HEK293 (cell line): ENCODE measurements around the gene DIP2B.

Experiments
- CTCF ChIA-PET: fragments of 350-600 bp; formaldehyde crosslinking; extraction: SDS; loops from one replicate; lab custom pipeline; 2021; ENCODE audit warnings: antibody characterized with exemption; lab: Yijun Ruan, JAX
- POLR2A ChIA-PET: fragments of 300-600 bp; formaldehyde crosslinking; extraction: SDS; loops from one replicate; lab custom pipeline; 2020; ENCODE audit warnings: antibody characterized with exemption, inconsistent platforms; lab: Yijun Ruan, JAX
- H3K27ac ChIP-seq: fragments of 200-500 bp; sonication (Bioruptor generic); 2 replicates; pipeline ENCODE4 v1.5.1; 2014; ENCODE audit warnings: low read depth, low read length, control low read depth, inconsistent platforms; ENCODE audit errors: extremely low read depth
- H3K36me3 ChIP-seq, 2 experiments: fragments of 200-500 bp in 1 of 2; sonication (Bioruptor generic) in 1 of 2; 1 replicate in 1 of 2; 2 replicates in 1 of 2; pipeline ENCODE4 v1.5.1; 2014 to 2017; ENCODE audit warnings: inconsistent platforms in 2 of 2, low read length in 2 of 2; ENCODE audit not compliant: control insufficient read depth in 2 of 2, insufficient read depth in 1 of 2
- H3K4me1 ChIP-seq: fragments of 200-500 bp; sonication (Bioruptor generic); 2 replicates; pipeline ENCODE4 v1.5.1; 2014; ENCODE audit warnings: mild to moderate bottlenecking, low read length, inconsistent platforms; ENCODE audit not compliant: control insufficient read depth, insufficient read depth
- H3K4me3 ChIP-seq: 2 replicates; pipeline ENCODE4 v1.5.1; 2011; ENCODE audit warnings: low read depth, mild to moderate bottlenecking, control low read depth, low read length, moderate library complexity
- H3K9me3 ChIP-seq: fragments of 200-500 bp; sonication (Bioruptor generic); 2 replicates; pipeline ENCODE4 v1.5.1; 2014; ENCODE audit warnings: low read depth, low read length, inconsistent platforms; ENCODE audit not compliant: control insufficient read depth, insufficient read depth
- KLF9 ChIP-seq: fragments of 450-650 bp; formaldehyde crosslinking; IDR thresholded peaks from 2 replicates; pipeline ENCODE4 v1.5.1; 2016; ENCODE audit warnings: missing biosample characterization, missing genetic modification characterization, low read depth
- SETDB1 ChIP-seq: IDR thresholded peaks from one replicate; pipeline ENCODE4 v1.6.1; 2017; ENCODE audit warnings: mild to moderate bottlenecking, low read length, moderate library complexity, mixed read lengths; ENCODE audit not compliant: insufficient read length
- SP2 ChIP-seq: fragments of 450-650 bp; formaldehyde crosslinking; IDR thresholded peaks from 2 replicates; pipeline ENCODE4 v1.5.1; 2016; ENCODE audit warnings: missing biosample characterization, missing genetic modification characterization
- ZEB2 ChIP-seq: fragments of 450-650 bp; formaldehyde crosslinking; IDR thresholded peaks from 2 replicates; pipeline ENCODE4 v1.5.1; 2016; ENCODE audit warnings: missing biosample characterization, missing genetic modification characterization
- ZNF138 ChIP-seq: fragments of 450-650 bp; formaldehyde crosslinking; IDR thresholded peaks from 2 replicates; pipeline ENCODE4 v1.5.1; 2016; ENCODE audit warnings: missing biosample characterization, missing genetic modification characterization, borderline replicate concordance
- ZNF175 ChIP-seq: fragments of 450-650 bp; formaldehyde crosslinking; IDR thresholded peaks from 2 replicates; pipeline ENCODE4 v1.5.1; 2016; ENCODE audit warnings: missing biosample characterization, missing genetic modification characterization
- ZNF214 ChIP-seq: fragments of 450-650 bp; formaldehyde crosslinking; IDR thresholded peaks from 2 replicates; pipeline ENCODE4 v1.5.1; 2017; ENCODE audit warnings: missing biosample characterization, mild to moderate bottlenecking, missing genetic modification characterization, borderline replicate concordance
- ZNF221 ChIP-seq: fragments of 450-650 bp; formaldehyde crosslinking; IDR thresholded peaks from 2 replicates; pipeline ENCODE4 v1.5.1; 2017; ENCODE audit warnings: missing biosample characterization, missing genetic modification characterization, borderline replicate concordance
- ZNF280D ChIP-seq: fragments of 450-650 bp; formaldehyde crosslinking; IDR thresholded peaks from 2 replicates; pipeline ENCODE4 v1.5.1; 2016; ENCODE audit warnings: missing biosample characterization, missing genetic modification characterization
- ZNF37A ChIP-seq: fragments of 450-650 bp; IDR thresholded peaks from 2 replicates; pipeline ENCODE4 v1.5.1; 2018; ENCODE audit warnings: missing biosample characterization, missing genetic modification characterization
- ZNF514 ChIP-seq: fragments of 450-650 bp; formaldehyde crosslinking; IDR thresholded peaks from 2 replicates; pipeline ENCODE4 v1.5.1; 2016; ENCODE audit warnings: missing biosample characterization, missing genetic modification characterization
- ZNF529 ChIP-seq: fragments of 450-650 bp; formaldehyde crosslinking; IDR thresholded peaks from 2 replicates; pipeline ENCODE4 v1.5.1; 2017; ENCODE audit warnings: missing genetic modification characterization, missing biosample characterization; ENCODE audit not compliant: insufficient replicate concordance
- ZNF660 ChIP-seq: fragments of 450-650 bp; IDR thresholded peaks from 2 replicates; pipeline ENCODE4 v1.5.1; 2018; ENCODE audit warnings: missing biosample characterization, mild to moderate bottlenecking, missing genetic modification characterization
- ZNF664 ChIP-seq: fragments of 450-650 bp; formaldehyde crosslinking; IDR thresholded peaks from 2 replicates; pipeline ENCODE4 v1.5.1; 2016; ENCODE audit warnings: missing biosample characterization, missing genetic modification characterization
- ZNF747 ChIP-seq: fragments of 450-650 bp; formaldehyde crosslinking; IDR thresholded peaks from 2 replicates; pipeline ENCODE4 v1.5.1; 2016; ENCODE audit warnings: missing biosample characterization, missing genetic modification characterization
- ZNF776 ChIP-seq: fragments of 450-650 bp; formaldehyde crosslinking; IDR thresholded peaks from 2 replicates; pipeline ENCODE4 v1.5.0; 2017; ENCODE audit warnings: missing biosample characterization, missing genetic modification characterization, borderline replicate concordance
- ZSCAN4 ChIP-seq: fragments of 450-650 bp; formaldehyde crosslinking; IDR thresholded peaks from 2 replicates; pipeline ENCODE4 v1.5.1; 2017; ENCODE audit warnings: missing biosample characterization, missing genetic modification characterization
- TF ChIP-seq, protein P1 (sequence below): sonication (generic); formaldehyde crosslinking; IDR thresholded peaks from 2 replicates; pipeline ENCODE4 v1.8.1; 2022; ENCODE audit warnings: mild to moderate bottlenecking, moderate library complexity, missing genetic modification reagents

Gene DIP2B

GRCh38 chr12:50747817-50748216 lies 243.0 kb downstream of the DIP2B start:
- no peaks in the 10 kb centered on the region for H3K9me3 ChIP-seq
- no peak overlapping the region for H3K4me3 ChIP-seq
- peaks cover 0 to 26% of the 10 kb centered on the region in 2 experiments; a peak in 1 of 3 replicates for H3K36me3 ChIP-seq
- ChIA-PET POLR2A (no interaction called here), CTCF (no interaction called here)
- no peak overlapping the region for H3K27ac ChIP-seq
- H3K4me1 ChIP-seq = no peaks in the 10 kb centered on the region; the same call in 1 of the 2 replicates
- TF ChIP-seq ZNF221 (tag by site-specific recombination) (no peak), ZNF747 (tag by site-specific recombination) (no peak), ZNF214 (tag by site-specific recombination) (no peak), ZNF37A (tag by site-specific recombination) (no peak), ZNF280D (tag by site-specific recombination) (no peak), ZNF138 (tag by site-specific recombination) (no peak), ZNF664 (tag by site-specific recombination) (no peak), ZSCAN4 (tag by site-specific recombination) (no peak), ZNF660 (tag by site-specific recombination) (no peak), ZNF514 (no peak)
- TF ChIP-seq, all 188 proteins: peak for 0

DNA sequence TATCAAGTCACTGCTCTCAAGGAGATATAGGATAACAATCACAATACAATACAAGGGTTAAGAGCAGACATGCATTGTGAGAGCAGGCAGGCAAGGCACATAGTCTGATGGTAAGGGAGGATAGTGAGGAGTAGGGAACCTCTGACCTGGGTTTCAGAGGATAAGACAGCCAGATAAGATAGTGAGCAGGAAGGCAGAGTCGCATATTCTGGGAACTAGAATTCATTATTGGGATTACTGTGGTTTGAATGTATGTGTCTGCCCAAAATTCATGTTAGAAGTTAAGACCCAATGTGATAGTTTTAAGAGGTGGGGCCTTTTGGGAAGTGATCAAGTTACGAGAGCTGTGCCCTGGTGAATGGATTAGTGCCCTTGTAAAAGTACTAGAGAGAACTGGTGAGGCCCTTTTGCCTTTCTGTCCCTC lies 244.7 kb downstream of the DIP2B start:
- no peak for TF ChIP-seq SP2 (tag by site-specific recombination)
- no peak for TF ChIP-seq KLF9 (tag by site-specific recombination)
- TF ChIP-seq ZNF175 (tag by site-specific recombination) = no peak
- no peak for TF ChIP-seq ZNF529 (tag by site-specific recombination)
- TF ChIP-seq ZNF776 = no peak
- no peak for TF ChIP-seq SETDB1
- no peak for TF ChIP-seq ZEB2 (tag by site-specific recombination)
- TF ChIP-seq, protein P1, sequence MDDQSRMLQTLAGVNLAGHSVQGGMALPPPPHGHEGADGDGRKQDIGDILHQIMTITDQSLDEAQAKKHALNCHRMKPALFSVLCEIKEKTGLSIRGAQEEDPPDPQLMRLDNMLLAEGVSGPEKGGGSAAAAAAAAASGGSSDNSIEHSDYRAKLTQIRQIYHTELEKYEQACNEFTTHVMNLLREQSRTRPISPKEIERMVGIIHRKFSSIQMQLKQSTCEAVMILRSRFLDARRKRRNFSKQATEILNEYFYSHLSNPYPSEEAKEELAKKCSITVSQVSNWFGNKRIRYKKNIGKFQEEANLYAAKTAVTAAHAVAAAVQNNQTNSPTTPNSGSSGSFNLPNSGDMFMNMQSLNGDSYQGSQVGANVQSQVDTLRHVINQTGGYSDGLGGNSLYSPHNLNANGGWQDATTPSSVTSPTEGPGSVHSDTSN (CRISPR knock-in tag) = no peak
- TF ChIP-seq, all 188 proteins: peak for 0
- peaks cover 0 to 17% of the 10 kb centered on the region in 2 experiments; a peak in 1 of 3 replicates for H3K36me3 ChIP-seq
- H3K9me3 ChIP-seq = no peaks in the 10 kb centered on the region
- POLR2A ChIA-PET = no interaction called here
- CTCF ChIA-PET = interaction anchor here (1.3 kb wide), 1 partner anchor 14 kb away, joined by 5 read pairs; no protein-coding TSS in a partner anchor
- no peak overlapping the region for H3K4me3 ChIP-seq
- no peaks in the 10 kb centered on the region; the same call in 1 of the 2 replicates for H3K4me1 ChIP-seq
- H3K27ac ChIP-seq = no peak overlapping the region
